Ovary (tissue), 3 donors: ENCODE data around the gene LAMB4.

Experiments
- CTCF ChIP-seq, 3 donors: fragments of 450-650 bp in 2 of 3; fragments of 200-600 bp in 1 of 3; IDR thresholded peaks; one replicate each; pipeline versions ENCODE4 v1.5.1 to v1.8.0; 2016 to 2022; ENCODE audit warnings: antibody characterized with exemption in 3 of 3, mild to moderate bottlenecking in 1 of 3
- EP300 ChIP-seq: sonication (generic); formaldehyde crosslinking; IDR thresholded peaks from one replicate; pipeline ENCODE4 v1.6.1; 2017; ENCODE audit warnings: antibody characterized with exemption
- POLR2A ChIP-seq: fragments of 450-650 bp; IDR thresholded peaks from one replicate; pipeline ENCODE4 v1.6.1; 2017; ENCODE audit warnings: antibody characterized with exemption, mild to moderate bottlenecking, moderate library complexity
- donor health status: DM: no; HTN: no; CAD: no.

- TF ChIP-seq CTCF (IDR thresholded peaks at IDR 0.05) = no peak
- TF ChIP-seq EP300 = no peak
- TF ChIP-seq POLR2A = no peak
These were observed 78.7 kb downstream of the LAMB4 start for GRCh38 chr7:108051454-108051853.
